HG02798 (cell line): Measurements from ENCODE around the gene MRPL49.
"Not testable (repeated sequence)": the region's sequence is repeated elsewhere in the genome, so short reads cannot be mapped to it uniquely, and the experiment has no call there.

ENCODE experiments used
- ATAC-seq: cut with Tn5 transposase; IDR thresholded peaks from one replicate; pipeline ENCODE4 v1.9.1; 2021; ENCODE audit warnings: mild to moderate bottlenecking; ENCODE audit not compliant: unreplicated experiment, poor library complexity

Gene MRPL49

DNA sequence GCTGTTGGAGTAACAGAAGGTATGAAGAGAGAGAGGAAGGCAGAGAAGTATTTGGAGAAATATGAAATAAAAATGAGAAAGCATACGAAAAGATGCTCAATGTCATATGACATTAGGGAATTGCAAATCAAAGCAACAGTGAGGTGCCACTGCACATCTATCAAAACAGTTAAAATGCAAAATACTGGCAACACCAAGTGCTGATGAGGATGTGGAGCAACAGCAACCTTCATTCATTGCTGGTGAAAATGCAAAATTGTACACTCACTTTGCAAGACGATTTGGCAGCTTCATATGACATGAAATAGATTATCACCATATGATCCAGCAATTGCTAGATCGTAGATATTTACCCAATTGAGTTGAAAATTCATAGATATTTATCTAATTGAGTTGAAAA, 38.5 kb downstream of the MRPL49 start:
- no peak for ATAC-seq

DNA sequence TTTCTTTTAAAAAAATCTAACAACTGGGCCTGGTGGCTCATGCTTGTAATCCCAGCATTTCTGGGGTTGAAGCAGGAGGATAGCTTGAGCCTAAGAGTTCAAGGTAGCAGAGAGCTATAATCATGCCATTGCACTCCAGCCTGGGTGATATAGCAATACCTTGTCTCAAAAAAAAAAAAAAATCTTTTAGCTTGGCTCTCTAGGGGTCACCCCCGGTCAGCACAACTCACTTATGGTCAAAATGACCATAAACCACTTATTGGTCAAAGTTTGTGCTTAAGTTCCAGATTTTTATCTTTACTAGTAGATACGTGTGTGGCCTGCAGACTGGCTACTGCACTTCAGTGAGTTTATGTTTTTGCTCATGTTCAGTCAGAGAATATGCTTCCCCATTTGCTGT, 41.6 kb downstream of the MRPL49 start:
- no peak for ATAC-seq

DNA sequence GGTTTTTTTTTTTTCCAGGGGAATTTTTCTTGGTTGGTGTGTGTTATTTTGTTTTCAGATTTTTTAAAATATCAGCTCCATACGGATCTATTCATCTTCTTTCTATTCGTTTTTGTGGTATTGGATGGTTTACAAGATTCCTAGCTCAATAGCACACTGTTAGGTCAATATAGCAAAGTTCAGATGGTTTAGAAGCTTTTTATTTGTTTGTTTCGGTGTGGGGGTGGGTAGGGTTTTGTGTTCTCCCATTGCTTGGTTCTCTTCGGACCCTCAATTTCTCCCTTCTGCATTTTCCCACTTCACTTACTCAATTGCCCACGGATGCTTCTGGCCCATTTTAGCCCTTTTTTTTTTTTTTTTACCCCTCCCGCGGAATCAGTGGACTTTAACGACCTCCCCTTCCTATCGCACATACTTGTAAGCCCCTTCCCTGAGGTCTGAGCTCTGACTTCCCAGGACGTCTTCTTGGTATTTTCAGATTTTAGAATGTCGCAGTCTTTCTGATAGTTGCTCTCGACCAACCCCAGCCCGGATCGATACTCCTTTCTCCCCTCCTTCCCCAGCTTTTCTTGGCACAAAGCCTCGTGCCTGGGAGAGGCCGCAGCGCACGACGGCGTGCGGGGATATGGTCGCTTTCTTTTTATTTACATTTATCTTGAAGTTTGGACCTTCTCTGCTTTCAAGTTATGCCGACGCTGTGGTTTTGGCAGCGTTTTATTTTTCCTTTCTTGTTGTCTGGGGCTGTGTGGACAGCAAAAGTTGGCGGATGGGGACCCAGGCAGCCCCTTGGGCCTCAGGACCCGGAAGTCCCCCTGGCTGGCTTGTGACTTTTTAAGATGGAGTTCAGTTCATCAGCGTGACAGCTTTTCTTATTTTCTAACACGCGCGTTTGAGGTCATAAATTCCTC, 43.5 kb downstream of the MRPL49 start:
- ATAC-seq: no peak

DNA sequence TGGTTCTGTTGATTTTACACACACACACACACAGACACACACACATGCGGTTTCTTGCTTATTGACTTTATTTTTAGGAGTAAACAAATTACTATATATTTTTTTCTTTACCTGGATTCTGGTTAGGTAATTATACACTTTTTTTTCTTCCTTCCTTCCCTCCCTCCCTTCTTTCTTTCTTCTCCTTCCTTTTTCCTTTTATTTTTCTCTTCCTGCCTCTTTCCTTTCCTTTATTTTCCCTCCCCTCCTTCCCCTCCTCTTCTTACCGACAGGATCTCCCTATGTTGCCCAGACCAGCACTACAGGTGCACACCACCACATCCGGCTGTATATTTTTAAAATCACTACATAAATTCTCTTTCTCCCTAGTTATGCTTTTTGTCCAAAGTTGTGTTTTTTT, 44.8 kb downstream of the MRPL49 start:
- ATAC-seq: no peak

DNA sequence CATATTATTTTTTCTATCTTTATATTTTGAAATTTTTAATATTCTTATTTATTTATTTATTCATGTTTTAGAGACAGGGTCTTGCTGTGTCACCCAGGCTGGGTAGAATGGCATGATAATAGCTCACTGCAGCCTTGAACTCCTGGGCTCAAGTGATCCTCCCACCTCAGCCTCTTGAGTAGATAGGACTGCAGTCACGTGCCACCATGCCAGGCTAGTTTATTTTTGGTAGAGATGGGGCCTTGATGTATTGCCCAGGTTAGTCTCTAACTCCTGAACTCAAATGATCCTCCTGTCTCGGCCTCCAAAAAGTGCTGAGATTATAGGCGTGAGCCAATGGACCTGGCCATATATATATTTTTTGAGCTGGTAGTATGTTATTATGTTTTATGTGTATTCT, 45.5 kb downstream of the MRPL49 start:
- ATAC-seq: no peak

DNA sequence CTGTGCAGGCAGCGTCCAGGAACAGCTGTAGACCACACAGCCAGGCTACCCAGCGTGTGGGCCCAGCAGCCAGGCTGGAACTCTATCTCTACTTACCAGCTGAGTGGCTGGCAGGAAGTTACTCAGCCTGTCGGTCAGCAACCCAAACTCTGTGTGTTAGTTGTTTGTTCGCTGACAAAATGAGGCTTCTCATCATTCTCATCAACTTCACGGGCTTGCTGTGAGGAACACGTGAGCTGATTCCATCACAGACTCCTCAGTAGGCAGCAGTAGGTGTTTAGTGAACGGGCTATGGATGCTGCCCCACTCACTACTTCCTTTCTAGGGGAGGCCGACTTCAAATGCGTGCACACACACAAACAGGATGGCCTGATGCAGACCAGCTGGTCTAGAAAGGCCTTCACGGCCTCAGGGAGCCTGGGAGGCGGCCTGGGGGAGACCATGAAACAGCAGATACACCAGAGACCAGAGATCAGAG, 47.1 kb downstream of the MRPL49 start:
- no peak for ATAC-seq

DNA sequence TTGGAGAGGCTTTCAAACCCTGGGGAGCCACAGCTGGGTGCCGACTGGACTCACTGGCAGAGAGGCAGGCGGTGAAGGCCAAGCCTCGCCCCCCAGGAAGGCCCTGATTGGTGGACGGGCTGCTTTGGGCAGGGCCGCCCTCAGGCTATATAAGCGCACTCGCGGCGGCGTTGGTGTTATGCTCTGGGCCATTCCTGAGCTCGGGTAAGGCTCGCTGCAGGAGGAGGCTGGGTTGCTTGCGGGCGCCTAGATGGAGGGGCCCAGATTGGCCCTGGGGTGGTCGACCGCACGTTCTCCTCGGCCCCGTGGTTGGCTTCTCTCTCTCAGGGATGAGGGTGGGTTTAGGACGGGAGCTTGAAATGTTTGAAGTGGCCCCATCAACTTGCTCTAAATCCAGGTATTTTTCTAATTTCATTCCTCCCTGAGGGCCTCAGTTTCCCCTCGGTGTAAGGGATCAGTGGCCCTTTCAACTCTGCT, 48.0 kb downstream of the MRPL49 start, which contains the start of gene SPDYC:
Gene SPDYC (plus strand): TSS at position 176 of the 477 bp plus-strand sequence. CDS start 1,125 bp downstream, outside the sequence.
- ATAC-seq: no peak

DNA sequence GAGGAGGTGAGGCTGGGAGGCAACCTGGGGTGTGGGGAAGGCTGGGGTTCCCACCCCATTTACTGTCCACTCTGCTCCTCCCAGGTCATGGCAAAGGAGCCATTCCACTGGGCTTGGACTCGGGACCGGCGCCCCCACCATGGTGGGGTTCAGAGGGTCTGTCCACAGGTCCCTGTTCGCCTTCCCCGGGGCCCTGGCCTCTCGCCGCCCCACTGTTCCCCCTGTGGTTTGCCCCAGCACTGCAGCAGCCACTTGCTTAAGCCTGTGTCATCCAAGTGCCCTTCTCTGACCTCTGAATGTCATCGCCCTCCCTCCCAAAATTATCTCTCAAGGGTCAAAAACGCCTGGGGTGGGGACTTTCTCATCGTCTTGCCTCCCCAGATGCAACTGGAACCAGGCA, 50.5 kb downstream of the MRPL49 start:
- ATAC-seq: no peak

DNA sequence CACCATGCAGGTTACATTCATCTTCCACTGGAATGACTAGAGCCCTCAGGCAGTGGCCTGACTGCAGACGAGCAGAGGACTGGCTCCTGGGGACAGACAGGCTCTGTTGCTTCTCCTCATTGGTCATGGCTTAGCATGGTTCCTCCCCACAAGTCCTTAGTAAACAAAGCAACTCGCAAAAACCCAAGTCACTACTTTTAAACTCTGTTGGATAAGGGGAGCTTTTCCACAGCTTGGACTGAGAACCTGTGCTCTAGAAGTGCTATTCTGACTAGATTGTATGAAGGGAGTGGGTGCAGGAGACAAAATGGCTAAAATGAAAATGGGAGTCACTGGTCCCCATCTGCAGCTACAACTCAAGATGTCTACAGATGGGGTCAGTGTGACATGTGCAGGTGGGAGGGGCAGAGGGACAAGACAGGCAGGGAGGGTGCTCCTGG, 52.5 kb downstream of the MRPL49 start:
- not testable (repeated sequence) for ATAC-seq
